HG03045 (cell line): Measurements from ENCODE around the gene PRKCA.

Experiments used
- ATAC-seq: cut with Tn5 transposase; IDR thresholded peaks from one replicate; pipeline ENCODE4 v1.9.1; 2021; ENCODE audit warnings: mild to moderate bottlenecking, moderate library complexity; ENCODE audit not compliant: unreplicated experiment

Gene PRKCA

DNA sequence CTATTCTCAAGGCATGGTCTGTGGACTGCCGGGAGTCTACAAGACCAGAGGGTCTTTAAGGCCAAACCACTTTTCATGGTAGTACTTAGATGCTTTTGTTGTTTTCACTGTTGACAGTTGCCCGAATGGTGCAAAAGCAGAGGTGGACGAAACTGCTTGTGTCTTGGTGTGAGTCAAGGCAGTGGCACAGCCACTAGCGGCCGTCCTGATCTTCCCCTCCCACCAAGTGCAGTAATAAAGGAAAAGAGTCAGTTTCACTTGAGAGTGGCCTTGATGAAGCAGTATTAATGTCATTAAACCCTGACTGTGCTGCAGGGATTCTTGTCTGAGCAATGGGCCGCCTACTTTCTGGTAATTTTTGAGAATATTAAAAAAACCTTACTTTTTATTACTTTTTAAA is 109.1 kb downstream of the PRKCA start:
- ATAC-seq = no peak

GRCh38 chr17:66412857-66413558 is 110.6 kb downstream of the PRKCA start:
- ATAC-seq = no peak

DNA sequence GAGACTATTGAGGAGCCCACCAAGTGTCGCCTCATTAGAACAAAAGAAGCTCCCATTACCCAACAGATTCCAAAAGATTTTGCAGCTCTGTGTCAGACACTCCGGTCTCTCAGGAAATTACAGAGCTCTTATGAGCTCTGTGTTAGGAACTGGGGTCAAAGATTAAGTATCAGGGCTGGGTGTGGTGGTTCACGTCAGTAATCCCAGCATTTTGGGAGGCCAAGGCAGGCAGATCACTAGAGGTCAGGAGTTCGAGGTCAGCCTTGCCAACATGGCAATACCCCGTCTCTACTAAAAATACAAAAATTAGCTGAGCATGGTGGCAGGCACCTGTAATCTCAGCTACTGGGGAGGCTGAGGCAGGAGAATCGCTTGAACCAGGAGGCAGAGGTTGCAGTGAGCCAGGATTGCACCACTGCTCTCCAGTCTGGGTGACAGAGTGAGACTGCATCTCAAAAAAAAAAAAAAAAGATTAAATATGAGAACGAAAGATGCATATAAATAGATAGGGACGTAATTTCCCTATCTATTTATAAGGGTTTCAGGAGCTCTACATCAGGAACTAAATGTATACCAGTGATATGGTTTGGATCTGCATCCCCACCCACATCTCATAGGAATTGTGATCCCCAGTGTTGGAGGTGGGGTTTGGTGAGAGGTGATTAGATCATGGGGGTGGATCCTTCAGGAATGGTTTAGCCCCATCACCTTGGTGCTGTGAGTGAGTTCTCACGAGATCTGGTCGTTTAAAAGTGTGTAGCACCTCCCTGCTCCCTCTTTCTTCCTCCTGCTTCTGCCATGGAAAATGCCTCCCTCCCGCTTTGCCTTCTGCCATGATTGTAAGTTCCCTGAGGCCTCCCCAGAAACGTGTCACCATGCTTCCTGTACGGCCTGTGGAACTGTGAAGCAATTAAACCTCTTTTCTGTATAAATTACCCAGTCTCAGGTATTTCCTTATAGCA is 111.4 kb downstream of the PRKCA start:
- no peak for ATAC-seq

DNA sequence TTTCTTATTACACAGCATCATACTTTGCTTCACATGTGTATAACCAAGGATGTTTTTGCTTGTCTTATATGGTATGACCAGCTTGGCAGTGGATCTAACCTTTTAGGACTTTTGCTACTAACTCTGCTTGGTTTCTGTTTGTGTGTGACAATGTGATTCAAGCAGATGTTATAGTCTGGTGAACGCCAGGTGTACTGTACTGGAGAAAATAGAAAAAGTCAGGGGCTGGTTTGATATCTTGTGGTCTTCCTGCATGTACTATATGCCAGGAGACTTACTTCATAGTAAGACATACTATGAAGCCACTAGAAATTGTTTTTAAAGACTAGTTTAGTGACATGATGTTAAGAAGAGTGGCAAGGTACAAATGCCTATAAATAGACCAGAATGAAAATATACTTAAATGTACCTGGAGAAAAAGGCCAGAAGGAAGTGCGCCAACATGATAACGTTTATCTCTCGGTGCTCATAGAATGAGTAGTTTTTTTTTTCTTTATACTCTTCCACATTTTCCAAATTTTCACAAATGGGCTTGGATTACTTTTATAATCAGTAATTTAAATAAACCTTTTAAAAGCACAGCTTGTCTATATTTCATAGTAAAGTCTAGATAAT is 112.3 kb downstream of the PRKCA start:
- ATAC-seq = no peak

DNA sequence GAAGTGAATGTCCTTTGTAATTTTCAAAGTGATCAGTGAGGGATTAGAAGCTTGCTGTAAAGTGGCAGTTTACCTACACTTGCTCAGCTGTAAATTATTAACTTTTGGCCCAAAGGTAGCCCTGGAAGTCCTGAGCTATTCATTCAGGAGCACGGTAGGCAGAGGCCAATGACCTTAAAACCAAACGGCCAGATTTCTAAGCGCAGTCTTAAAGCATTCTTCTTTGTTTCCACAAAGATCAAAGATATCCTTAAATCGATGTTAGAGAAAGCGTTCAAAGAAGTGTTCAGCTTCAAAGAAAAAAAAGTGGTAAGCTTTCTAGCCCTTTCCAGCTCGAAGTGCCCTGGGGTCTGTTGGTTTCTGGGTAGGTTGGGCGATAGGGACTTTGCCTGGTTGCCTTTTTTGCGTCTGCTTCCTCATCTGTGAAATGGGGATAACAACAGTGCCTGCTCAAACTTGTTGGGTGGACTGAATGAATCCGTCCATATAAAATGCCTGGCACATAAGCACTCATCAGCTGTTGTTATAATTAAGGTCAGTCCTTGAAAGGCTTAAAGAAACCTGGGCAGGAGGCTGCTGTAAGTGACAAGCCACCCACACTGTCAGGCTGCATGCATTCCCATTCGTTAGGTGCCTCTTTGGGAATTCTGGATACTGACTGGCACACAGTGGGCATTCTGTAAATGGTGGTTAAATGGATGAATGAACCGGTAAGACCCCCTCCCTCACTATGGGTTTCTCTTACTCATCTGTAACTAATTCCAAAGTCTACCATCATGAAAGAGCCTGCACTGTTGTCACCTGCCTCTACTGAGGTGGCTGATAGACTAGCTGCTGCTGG is 113.2 kb downstream of the PRKCA start:
- no peak for ATAC-seq

DNA sequence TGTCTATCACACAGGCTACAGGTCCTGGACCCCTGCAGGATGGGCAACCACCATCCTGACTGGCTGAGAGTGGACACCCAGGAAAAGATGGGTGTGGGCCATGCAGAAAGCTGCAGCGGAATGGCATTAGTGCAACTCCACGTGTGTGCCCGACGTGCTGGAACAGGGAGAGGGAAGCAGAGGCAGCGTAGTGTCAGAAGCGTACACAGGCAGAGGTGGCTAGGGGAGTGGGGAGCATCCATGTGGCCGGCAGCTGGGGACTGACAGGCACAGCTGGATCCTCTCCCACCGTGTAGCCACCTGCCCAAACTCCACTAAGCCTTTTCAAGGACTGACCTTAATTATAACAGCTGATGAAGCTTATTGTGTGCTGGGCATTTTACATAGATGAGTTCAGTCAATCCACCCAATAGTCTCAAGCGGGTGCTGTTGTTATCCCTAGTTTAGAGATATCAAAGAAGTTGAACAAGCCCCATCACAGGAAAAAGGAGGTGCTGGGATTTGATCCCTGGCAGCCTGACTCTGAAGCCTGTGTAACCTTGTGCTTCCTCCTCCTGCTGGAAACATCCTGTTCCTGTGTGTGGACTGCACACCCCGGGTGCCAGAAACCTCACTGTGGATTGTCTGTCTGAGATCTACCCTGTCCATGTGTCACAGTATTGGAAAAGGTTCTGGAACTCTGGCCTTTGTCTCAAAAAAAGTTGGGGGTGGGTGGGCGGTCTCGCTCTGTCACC is 114.0 kb downstream of the PRKCA start:
- no peak for ATAC-seq

GRCh38 chr17:66417300-66417719 is 114.9 kb downstream of the PRKCA start:
- ATAC-seq = no peak

DNA sequence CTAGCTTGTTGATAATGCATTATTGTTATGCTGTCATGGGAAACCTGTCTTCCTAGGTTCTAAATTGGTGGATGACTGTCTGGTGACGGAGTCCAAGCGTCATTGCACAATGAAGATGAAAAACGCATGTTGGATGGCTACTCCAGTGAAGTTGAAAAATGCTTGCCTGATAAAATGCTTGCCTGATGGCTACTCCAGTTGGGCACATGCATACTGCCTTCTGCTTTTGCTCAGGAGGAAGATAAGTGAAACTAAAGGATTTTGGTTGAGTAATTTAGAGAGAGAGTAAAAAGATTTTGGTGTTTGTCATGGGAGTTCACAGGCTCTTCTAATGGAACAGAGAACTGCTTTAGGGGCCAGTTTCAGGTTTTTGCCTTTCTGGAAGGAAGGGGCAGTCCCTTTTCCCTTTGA is 118.6 kb downstream of the PRKCA start:
- ATAC-seq = no peak

DNA sequence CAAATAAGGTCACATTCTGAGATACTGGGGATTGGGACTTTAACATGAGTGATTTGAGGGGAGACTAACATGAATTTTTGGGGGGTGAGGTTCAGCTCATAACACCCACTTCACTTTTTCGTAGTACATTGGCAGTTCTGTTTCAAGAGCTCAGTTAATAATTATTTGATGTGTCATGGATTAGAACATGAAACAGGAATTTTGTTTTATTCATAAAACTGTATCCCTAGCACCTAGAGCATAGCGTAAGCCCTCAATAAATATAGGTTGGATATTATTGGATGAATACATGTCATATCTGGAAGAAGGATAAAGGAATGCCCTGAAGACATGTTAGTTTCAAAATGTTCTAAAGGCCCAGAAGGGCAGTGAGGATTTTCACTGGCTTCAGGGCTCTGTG is 119.8 kb downstream of the PRKCA start:
- ATAC-seq = no peak

- ATAC-seq = no peak
Observed at GRCh38 chr17:66423056-66423955, 120.9 kb downstream of the PRKCA start.

GRCh38 chr17:66425756-66426396 is 123.5 kb downstream of the PRKCA start:
- ATAC-seq = no peak

- no peak for ATAC-seq
Observed at GRCh38 chr17:66426397-66427033, 124.1 kb downstream of the PRKCA start.

DNA sequence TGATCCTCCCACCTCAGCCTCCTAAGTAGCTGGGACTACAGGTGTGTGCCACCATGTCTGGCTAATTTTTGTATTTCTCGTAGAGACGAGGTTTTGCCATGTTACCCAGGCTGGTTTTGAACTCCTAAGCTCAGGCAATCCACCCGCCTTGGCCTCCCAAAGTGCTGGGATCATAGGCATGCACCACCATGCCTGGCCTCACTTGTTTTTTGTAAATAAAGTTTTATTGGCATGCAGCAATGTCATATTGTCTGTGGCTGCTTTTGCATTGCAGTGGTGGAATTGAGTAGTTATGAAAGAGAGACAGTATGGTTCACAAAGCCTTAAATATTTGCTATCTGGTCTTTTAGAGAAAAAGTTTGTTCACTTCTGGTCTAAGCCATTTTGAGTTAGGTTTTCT is 124.7 kb downstream of the PRKCA start:
- no peak for ATAC-seq

DNA sequence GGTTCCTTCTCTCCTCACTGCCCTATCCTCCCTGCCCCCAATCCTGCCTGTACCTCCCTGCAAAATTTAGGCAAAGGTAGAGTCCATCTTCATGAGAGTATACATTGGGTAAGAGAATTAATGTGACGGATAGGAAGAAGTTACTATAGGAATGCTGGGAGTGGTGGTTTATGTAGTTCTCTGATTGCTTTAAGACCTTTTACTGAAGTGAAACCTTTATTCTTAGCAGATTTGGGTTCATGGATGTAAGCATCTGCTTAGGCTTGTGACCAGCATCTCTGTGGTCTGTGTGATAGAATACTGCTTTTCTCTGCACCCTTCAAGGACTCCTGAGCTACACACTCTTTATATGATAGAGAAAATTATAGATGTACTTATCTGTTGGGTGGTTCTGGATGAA is 127.3 kb downstream of the PRKCA start:
- ATAC-seq = no peak

GRCh38 chr17:66430846-66431795 is 128.7 kb downstream of the PRKCA start:
- ATAC-seq = no peak

DNA sequence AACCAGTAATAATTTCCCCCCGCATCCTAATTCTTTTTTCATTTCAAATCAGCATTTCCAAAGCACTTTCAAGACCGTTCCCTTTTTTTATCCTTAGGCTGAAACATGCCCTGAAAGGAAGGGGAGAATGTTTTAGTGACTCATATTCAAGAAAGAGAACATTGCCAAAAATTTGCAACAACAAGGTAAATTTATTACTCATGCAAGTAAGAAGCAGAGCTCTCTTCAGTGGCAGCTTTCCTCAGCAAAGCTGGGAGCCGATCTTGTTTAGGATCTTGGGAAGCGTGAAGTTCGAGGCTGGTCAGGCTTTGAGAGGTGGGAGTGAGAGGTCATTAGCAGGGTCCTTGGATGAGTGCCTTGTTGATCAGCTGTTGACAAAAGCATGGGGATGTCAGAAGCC is 129.5 kb downstream of the PRKCA start:
- no peak for ATAC-seq

GRCh38 chr17:66432411-66432957 is 130.1 kb downstream of the PRKCA start:
- no peak for ATAC-seq
